ENCODE measurements around the gene CACNA2D3.
"Not testable (repeated sequence)": the region's sequence is repeated elsewhere in the genome, so short reads cannot be mapped to it uniquely, and the experiment has no call there.

The CACNA2D3 gene

GRCh38 chr3:54965746-54966145 is 843.4 kb downstream of the CACNA2D3 start:
- DNase-seq (ENCODE audit: low spot score), result no peak

DNA sequence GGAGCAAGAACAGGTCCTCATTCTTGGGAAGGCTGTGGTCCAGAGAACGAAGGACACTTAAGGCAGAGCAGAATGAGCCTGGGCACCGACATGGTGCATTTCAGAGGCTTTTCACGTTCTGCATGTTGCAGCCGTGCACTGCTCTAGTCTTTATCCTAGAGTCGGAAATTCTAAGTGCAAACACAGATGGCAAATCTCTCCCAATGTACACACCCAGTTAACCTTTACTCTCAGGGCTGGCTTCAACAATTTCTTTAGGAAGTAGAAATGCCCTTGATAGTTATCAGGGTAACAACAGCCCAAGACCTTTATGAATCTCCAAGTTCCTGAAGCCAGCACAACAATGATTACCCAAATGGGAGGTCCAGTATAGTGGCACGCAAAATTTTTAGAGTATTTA is 844.6 kb downstream of the CACNA2D3 start:
- DNase-seq (ENCODE audit: low spot score), result no peak

DNA sequence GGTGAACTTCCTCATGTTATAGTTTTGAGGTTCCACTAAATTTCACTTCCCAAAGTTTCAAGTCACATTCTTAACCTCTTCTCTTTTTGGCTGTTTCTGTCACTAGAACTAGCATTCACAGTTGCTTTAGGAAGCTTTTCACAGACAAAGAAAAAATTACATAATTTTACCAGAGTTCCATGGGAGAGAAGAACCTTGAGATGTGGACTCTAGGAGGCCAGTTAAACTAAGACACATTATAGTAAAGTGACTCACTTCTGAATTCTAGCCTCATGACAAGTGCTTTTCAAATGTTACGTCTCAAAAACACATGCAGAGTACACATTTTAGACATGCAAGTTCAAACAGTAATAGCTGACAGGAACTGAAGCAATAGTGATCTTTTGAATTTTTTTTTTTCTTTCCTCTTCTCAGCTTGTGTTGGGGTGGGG is 845.4 kb downstream of the CACNA2D3 start:
- DNase-seq (ENCODE audit: low spot score), result no peak

DNA sequence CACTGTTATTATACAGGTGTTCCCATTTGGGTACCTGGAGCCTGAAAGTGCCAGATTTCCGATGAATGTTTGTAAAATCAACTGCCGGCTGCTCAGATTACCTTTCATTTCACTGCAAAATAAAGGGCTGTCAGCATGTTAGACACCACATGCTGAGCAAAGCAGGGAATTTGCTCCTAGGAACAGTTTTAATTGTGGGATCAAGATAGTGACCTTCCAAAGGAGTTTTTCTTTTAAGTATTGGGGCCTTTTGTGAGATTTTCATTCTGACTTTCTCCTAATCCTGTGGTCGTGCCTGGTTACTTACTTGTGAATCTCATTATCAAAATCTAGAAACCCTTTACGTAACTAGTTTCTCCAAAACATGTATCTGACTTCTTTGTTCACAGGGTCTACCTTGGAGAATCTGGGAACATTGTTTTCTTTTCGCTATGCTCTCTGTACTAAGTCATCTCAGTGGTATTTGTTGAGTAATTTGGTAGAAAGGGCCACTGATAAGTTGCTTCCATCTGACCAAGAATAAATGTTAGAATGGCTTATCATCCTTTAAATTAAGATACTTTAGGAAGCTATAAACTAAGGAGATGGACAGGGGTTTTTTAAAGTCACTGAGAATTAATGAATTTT is 846.3 kb downstream of the CACNA2D3 start:
- no peak for DNase-seq (ENCODE audit: low spot score)

GRCh38 chr3:54969652-54970051 is 847.3 kb downstream of the CACNA2D3 start:
- DNase-seq (ENCODE audit: low spot score), result no peak

DNA sequence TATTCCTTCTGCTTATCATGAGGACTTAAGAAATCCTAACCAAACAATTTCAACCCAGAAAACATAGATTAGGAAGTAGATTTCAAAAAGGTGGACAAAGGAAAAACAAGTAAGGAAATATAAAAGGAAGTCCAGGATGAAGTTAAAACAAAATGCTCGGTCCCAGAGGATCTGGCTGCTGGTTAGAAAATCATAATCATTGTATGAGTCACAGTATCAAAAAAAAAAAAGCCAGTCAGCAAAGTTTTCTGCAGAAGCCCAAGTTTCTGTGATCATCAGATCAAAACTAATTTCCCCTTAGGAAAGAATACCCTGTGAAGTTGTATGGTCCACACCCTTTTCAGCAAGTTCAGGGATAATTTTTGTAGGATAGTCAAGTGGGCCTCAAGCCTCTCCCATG is 848.5 kb downstream of the CACNA2D3 start:
- no peak for DNase-seq (ENCODE audit: low spot score)

- no peak for DNase-seq (ENCODE audit: low spot score)
These were observed 855.1 kb downstream of the CACNA2D3 start for GRCh38 chr3:54977439-54977838.

DNA sequence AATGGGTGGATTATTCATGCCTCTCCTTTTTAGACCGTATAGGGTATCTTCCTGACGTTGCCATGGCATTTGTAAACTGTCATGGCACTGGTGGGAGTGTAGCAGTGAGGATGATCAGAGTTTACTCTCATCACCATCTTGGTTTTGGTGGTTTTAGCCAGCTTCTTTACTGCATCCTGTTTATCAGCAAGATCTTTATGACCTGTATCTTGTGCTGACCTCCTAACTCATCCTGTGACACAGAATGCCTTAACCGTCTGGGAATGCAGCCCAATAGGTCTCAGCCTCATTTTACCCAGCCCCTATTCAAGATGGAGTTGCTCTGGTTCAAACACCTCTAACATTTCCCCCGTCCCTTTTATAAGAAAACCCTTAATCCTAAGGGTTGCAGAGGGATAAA is 855.6 kb downstream of the CACNA2D3 start:
- not testable (repeated sequence) for DNase-seq (ENCODE audit: low spot score)

DNA sequence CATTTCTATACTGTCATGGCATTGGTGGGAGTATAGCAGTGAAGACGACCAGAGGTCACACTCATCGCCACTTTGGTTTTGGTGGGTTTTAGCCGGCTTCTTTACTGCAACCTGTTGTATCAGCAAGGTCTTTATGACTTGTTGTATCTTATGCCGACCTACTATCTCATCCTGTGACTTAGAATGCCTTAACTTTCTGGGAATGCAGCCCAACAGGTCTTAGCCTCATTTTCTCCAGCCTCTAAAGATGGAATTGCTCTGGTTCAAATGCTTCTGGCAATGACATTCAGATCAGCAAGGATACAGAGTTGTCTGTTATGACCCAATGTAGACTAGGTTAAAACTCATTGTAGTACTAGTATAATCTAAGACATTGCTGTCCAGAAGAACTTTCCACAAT is 860.5 kb downstream of the CACNA2D3 start:
- no peak for DNase-seq (ENCODE audit: low spot score)

DNA sequence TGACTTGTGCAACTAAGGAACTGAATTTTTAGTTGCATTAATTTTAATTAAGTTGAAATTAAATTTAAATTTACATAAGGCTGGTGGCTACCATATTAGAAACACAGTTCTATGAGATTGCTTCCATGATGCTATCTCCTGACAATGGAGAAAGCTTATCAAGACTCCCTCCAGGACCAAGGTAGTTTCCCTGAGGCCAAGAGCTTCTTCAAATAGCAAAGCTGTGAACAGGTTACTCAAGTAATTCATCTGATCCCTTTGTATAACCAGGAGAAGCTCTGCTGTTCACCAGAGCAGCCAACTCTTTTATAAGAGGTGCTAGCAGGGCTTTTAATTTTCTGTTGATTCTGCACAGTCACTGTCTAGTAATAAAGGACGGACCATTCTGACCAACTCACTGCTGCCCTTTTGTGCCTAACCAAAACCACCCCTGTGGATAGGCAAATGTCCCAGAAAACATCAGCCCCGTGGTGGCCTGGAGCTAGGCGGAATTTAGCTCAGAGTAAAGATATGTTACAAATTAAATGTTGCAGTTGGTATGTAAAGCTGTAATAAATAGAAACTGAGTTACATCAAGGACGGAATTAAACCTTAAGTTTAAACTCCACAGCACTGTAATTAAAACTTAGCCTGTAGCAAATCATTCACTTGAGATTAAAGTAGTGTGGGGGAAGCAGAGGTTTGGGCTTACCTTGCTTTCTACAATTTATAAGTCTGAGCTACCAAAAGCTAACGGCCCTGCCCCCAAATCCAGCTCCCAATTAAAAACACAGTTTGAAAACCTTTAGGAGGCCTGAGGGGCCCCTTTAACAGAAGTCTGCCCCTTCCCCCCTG is 861.1 kb downstream of the CACNA2D3 start:
- no peak for DNase-seq (ENCODE audit: low spot score)

- DNase-seq (ENCODE audit: low spot score), result no peak
These were observed 863.5 kb downstream of the CACNA2D3 start for GRCh38 chr3:54985856-54986255.

- DNase-seq (ENCODE audit: low spot score), result no peak
These were observed 863.9 kb downstream of the CACNA2D3 start for GRCh38 chr3:54986294-54986693.

- no peak for DNase-seq (ENCODE audit: low spot score)
These were observed 865.4 kb downstream of the CACNA2D3 start for GRCh38 chr3:54987719-54988118.

DNA sequence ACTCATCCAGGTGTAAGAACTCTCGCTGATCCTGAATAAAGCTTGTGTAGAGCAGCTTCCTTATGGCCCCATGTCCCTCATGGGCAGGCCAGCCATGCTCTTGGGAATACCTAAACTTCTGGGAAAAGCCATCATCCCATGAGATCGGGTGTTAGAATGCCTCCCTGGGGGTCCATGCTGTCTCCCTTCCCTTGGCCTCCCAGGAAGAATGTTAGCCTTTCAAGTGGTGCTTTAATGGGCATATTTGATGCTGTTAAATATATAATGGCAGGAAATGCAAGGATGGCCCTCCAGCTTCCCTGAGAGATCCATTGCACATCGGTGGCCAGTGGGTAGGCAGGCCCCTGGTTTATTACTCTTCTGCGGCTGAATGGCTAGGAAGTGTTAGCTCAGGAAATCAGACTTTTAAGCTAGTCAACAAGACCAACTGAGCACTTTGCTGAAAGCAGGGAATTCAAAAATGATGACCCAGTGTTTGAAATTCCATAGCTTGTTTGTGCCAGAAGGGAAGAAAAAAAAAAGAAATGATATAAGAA is 866.0 kb downstream of the CACNA2D3 start:
- DNase-seq (ENCODE audit: low spot score), result no peak

DNA sequence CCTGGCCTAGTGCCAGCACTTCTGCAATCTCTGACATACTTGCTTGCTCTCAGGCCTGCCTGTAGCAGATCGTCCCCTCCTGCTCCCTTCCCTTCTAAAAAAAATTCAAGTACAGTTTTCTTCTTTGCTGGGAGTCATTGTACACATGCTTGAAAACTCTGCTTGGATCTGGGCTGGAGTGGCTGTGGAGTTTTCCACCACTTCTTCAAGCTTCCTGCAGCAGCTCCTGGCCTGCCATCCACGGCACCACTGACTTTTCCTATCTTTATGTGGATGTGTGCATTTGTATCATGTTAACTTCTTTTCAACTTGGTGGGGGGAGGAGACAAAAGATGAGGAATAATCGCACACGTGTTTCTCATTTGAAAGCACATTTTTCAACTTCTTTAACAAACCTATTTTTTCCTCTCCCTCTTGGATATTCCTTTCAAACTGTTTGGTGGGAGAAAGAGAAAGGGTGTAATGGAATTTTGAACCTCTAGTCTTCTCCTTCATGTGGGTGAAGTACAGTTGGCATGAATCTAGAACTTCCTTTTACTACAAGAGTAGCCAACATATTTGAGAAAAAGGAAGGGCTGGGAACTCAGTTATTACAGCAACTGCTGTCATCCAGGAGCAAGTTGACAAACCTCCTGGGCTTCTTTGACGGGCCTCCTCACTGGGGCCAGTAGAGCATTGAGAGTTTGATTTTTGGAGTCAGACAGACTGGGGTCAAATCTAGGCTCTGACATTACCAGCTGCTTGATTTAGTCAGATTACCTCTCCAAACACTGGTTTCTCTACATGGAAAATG is 866.7 kb downstream of the CACNA2D3 start:
- DNase-seq (ENCODE audit: low spot score), result no peak

DNA sequence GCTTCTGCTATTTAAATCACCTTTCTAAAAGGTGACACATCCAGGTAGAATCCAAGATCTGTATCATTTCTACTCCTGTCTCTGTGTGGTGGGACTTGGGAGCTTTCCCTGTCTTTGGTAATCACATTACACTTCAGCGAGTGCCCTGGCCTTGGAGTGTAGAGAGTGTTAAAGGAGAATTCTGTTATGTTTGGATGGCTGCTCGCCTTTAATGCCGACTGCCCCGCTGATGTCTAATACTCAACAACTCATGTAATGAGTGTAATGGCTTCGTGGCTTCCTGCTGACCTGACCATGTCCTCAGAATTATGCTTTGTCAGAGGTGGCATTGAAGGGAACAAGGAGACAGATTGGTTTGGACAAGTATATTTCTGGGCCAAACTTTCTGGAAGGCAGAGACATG is 871.8 kb downstream of the CACNA2D3 start:
- DNase-seq (ENCODE audit: low spot score), result no peak

- no peak for DNase-seq (ENCODE audit: low spot score)
These were observed 876.8 kb downstream of the CACNA2D3 start for GRCh38 chr3:54999159-54999558.

GRCh38 chr3:54999811-55000210 is 877.5 kb downstream of the CACNA2D3 start:
- DNase-seq (ENCODE audit: low spot score), result peak; percentile 39

DNA sequence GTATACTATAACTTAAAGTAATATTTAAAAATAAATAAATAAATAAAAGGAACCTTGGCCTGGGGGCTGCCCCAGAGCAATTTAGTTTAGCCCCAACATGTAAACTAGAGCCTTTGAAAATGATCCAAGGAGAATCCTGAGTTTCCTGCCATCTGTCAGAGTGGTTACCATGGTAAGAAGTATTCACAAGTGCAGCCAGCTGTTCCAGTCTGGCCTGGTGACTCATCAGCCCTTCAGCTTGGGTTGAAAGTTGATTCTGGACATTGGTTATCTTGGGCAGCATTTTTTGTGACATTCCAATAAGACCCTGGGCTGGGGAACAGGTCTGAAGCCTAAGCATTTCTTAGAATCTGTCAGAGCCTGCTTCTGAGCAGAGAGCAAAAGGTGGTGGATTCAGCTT is 878.2 kb downstream of the CACNA2D3 start:
- peak; percentile 47 for DNase-seq (ENCODE audit: low spot score)

GRCh38 chr3:55000953-55001352 is 878.6 kb downstream of the CACNA2D3 start:
- no peak for DNase-seq (ENCODE audit: low spot score)

DNA sequence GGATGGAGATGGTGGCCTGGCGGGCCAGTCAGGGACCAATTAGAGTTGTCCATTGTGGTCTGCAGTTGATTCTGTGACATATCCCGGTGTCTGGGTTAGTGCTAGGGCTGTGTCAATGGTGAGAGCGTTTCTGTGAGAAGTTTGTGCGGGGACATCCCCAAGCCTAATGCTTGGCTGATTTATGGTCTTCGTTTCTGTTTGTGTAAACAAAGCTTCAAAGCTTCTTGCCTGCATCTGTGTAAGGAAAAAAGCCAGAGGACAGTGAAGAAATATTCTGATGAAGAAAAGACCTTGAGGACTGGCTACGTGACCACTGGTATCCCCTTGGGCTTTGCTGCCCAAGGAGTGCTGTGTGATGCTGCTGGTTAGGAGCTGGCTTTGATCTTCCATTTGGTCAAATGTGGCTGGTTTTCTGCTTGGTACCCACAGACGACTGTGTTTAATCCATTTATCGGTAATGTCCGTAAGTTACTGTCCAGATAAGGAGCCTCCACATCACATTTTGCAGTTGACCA is 880.1 kb downstream of the CACNA2D3 start:
- DNase-seq (ENCODE audit: low spot score), result no peak

DNA sequence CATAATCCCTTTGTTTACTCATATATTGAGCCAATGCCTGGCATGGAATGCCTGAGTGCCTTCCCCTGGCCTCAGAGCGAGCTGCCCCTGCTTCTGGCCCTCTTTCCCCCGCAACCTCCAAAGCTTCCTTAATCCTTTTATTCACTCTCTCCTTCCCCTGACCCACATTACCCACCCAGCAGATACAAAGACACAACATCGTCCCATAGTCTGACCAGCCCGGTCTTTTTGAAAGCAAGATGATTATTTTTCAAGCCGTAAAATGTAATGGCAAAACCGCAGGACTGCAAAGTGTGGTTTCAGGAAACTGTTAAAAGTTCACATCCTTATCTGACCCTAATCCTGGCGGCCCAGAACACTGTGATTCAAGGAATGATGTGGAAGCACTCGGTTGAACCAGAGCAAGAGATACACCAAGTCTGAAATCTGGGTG is 883.9 kb downstream of the CACNA2D3 start:
- peak; percentile 60 for DNase-seq (ENCODE audit: low spot score)

Data from ecto neural progenitor cell (in vitro differentiated cells).